Liver (tissue), 9 donors: ENCODE measurements around the gene GABBR2. TPM values are rescaled to one million over a fixed set of nuclear protein-coding genes. Genes with fewer than 3 reads are reported as not detected.

Experiments used
- DNase-seq: peaks from one replicate; pipeline ENCODE4 v3.0.0-alpha.2; 2017; ENCODE audit warnings: low spot score
- H3K27ac ChIP-seq, 2 donors: one replicate each; pipeline ENCODE4 v1.7.0; 2013; ENCODE audit warnings: inconsistent platforms in 2 of 2, low read length in 2 of 2, control low read depth in 1 of 2, low read depth in 1 of 2, mild to moderate bottlenecking in 1 of 2
- H3K27me3 ChIP-seq, 4 donors: one replicate each; pipeline versions ENCODE4 v1.6.1 to v1.7.0; 2013; ENCODE audit warnings: low read length in 3 of 4, inconsistent platforms in 1 of 4, mild to moderate bottlenecking in 1 of 4, moderate library complexity in 1 of 4; ENCODE audit not compliant: control insufficient read depth in 4 of 4, insufficient read depth in 4 of 4
- H3K36me3 ChIP-seq, 4 donors: one replicate each; pipeline versions ENCODE4 v1.6.1 to v1.7.0; 2013; ENCODE audit warnings: low read length in 3 of 4, mild to moderate bottlenecking in 3 of 4, low read depth in 1 of 4, moderate library complexity in 1 of 4; ENCODE audit not compliant: control insufficient read depth in 4 of 4, insufficient read depth in 3 of 4
- H3K4me1 ChIP-seq, 4 donors: one replicate each; pipeline versions ENCODE4 v1.6.1 to v1.7.0; 2013; ENCODE audit warnings: low read length in 3 of 4, mild to moderate bottlenecking in 3 of 4, moderate library complexity in 1 of 4; ENCODE audit not compliant: control insufficient read depth in 4 of 4, insufficient read depth in 4 of 4
- H3K4me3 ChIP-seq, 3 donors: one replicate each; pipeline versions ENCODE4 v1.6.1 to v1.7.0; 2013; ENCODE audit warnings: low read length in 3 of 3, control low read depth in 1 of 3, low read depth in 1 of 3, mild to moderate bottlenecking in 1 of 3
- H3K9ac ChIP-seq, 2 donors: one replicate each; pipeline ENCODE4 v1.7.0; 2013; ENCODE audit warnings: low read length in 2 of 2, mild to moderate bottlenecking in 2 of 2, moderate library complexity in 2 of 2, control low read depth in 1 of 2, low read depth in 1 of 2
- H3K9me3 ChIP-seq, 4 donors: one replicate each; pipeline versions ENCODE4 v1.6.1 to v1.7.0; 2013; ENCODE audit warnings: low read length in 3 of 4; ENCODE audit not compliant: control insufficient read depth in 4 of 4
- CTCF ChIP-seq: fragments of 150-350 bp; IDR thresholded peaks from 2 replicates; pipeline ENCODE4 v1.5.1; 2017; ENCODE audit warnings: improper control_type of control experiment, low read depth, low read length; ENCODE audit not compliant: missing input control
- EGR1 ChIP-seq, 2 donors: IDR thresholded peaks; 2 replicates each; pipeline ENCODE4 v1.6.1; 2016 to 2018; ENCODE audit warnings: antibody characterized with exemption in 2 of 2, low read depth in 2 of 2
- FOXA1 ChIP-seq: IDR thresholded peaks from 2 replicates; pipeline ENCODE4 v1.6.1; 2016; ENCODE audit warnings: antibody characterized with exemption
- FOXA2 ChIP-seq: IDR thresholded peaks from 2 replicates; pipeline ENCODE4 v1.6.1; 2016; ENCODE audit warnings: antibody characterized with exemption
- HNF4G ChIP-seq: IDR thresholded peaks from 2 replicates; pipeline ENCODE4 v1.6.1; 2016; ENCODE audit warnings: antibody characterized with exemption
- JUND ChIP-seq, 2 donors: IDR thresholded peaks; 2 replicates each; pipeline ENCODE4 v1.6.1; 2016; ENCODE audit warnings: antibody characterized with exemption in 2 of 2
- MAX ChIP-seq: IDR thresholded peaks from 2 replicates; pipeline ENCODE4 v1.6.1; 2016; ENCODE audit warnings: antibody characterized with exemption
- NR2F2 ChIP-seq: IDR thresholded peaks from 2 replicates; pipeline ENCODE4 v1.6.1; 2016; ENCODE audit warnings: antibody characterized with exemption
- RAD21 ChIP-seq, 2 donors: IDR thresholded peaks; 2 replicates each; pipeline ENCODE4 v1.6.1; 2016; ENCODE audit warnings: antibody characterized with exemption in 2 of 2, mild to moderate bottlenecking in 2 of 2
- REST ChIP-seq: IDR thresholded peaks from 2 replicates; pipeline ENCODE4 v1.6.1; 2016; ENCODE audit warnings: antibody characterized with exemption, mild to moderate bottlenecking
- RXRA ChIP-seq, 2 donors: IDR thresholded peaks; 2 replicates each; pipeline ENCODE4 v1.6.1; 2017 to 2018; ENCODE audit warnings: antibody characterized with exemption in 2 of 2, mild to moderate bottlenecking in 1 of 2
- SP1 ChIP-seq: IDR thresholded peaks from 2 replicates; pipeline ENCODE4 v1.6.1; 2018; ENCODE audit warnings: antibody characterized with exemption, mild to moderate bottlenecking
- TAF1 ChIP-seq: conservative IDR thresholded peaks from 2 replicates; pipeline ENCODE4 v1.6.1; 2016; ENCODE audit warnings: antibody characterized with exemption, mild to moderate bottlenecking
- ZBTB33 ChIP-seq: IDR thresholded peaks from 2 replicates; pipeline ENCODE4 v1.6.1; 2016; ENCODE audit warnings: antibody characterized with exemption
- WGBS: extraction: QIAGEN DNeasy Blood & Tissue Kit; methylation state at CpG from one replicate; pipeline ENCODE4 v1.1.7; 2013; 5-methylcytosine and 5-hydroxymethylcytosine counted together
- polyA plus RNA-seq, 2 donors: library from polyadenylated mRNA; stranded (reverse) in 1 of 2; unstranded in 1 of 2; fragments of 200-250 nt in 1 of 2; fragments of >200 nt in 1 of 2; fragmentation: Nextera tagmentation in 1 of 2; extraction: Ambion mirVana in 1 of 2; gene quantifications; one replicate each; pipeline versions ENCODE4 v1.2.1 to v1.2.3, GENCODE V29; 2013 to 2015
- total RNA-seq, 2 donors: library from RNA; depleted of rRNA; stranded (reverse); fragments of >200 nt; gene quantifications; one replicate each; pipeline ENCODE4 v1.2.3, GENCODE V29; 2014
- TF ChIP-seq, protein P1 (sequence below): IDR thresholded peaks from 2 replicates; pipeline ENCODE4 v1.6.1; 2016; ENCODE audit warnings: antibody characterized with exemption
- donor health status: healthy.
- donor health status: healthy.
- donor health status: healthy.
- donor health status: healthy.
- donor health status: healthy.

Gene GABBR2
- total and polyA plus RNA-seq, 4 donors, result 0.03 to 0.23 (median 0.08) TPM; not detected in 1

DNA sequence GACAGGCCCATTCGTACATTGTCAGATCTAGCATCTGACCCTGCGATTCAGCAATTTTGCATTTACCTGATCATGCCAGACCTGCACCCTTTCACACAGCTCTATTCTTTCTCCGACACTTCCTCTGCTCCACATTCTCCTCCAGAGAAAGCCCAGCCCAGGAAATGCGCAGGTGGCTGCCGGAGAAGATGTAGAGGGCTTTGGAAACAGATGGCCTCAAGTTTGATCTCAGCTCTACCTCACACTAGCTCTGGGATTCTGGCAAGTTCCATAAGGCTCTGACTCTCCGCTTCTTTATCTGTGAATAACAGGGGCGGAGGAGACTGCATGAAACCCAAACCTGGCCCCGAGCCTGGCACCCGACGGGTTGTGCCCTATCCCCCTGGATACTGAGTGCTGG, 61.5 kb downstream of the GABBR2 start:
- H3K4me3 ChIP-seq, result no peak overlapping the region
- H3K9me3 ChIP-seq, result no peaks in the 10 kb centered on the region
- no peak for DNase-seq
- H3K4me1 ChIP-seq, result no peaks in the 10 kb centered on the region
- no peak overlapping the region for H3K9ac ChIP-seq
- TF ChIP-seq REST (no peak), MAX (no peak)
- no peaks in the 10 kb centered on the region for H3K27me3 ChIP-seq
- 94% methylated on average over 10 of the region's 10 CpGs for WGBS
- no peaks in the 10 kb centered on the region for H3K36me3 ChIP-seq
- H3K27ac ChIP-seq, result no peak overlapping the region

DNA sequence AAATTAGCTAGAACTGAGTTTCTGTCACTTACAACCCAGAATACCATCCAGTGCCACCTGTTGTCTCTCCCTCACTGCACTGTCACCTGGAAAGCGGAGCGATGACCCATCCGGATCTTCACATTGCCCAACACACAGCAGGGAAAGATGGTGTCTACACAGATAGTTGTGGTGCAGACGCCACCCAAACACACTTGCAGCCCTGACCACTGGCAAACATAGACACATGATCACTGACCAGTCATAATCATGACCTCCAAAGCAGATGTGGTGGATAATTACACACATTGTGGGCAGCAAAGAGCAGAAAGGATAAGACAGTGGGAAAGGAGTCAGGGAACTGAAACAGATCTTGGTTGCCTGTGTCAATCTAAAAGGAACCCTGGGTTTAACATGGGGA, 64.7 kb downstream of the GABBR2 start:
- Histone ChIP-seq H3K9me3 (no peaks in the 10 kb centered on the region), H3K36me3 (no peaks in the 10 kb centered on the region), H3K9ac (no peak overlapping the region), H3K4me1 (no peaks in the 10 kb centered on the region), H3K4me3 (no peak overlapping the region), H3K27ac (no peak overlapping the region), H3K27me3 (no peaks in the 10 kb centered on the region)
- TF ChIP-seq RAD21 (IDR thresholded peaks at IDR 0.05) (no peak), SP1 (no peak), MAX (no peak), REST (no peak), JUND (IDR thresholded peaks at IDR 0.05) (no peak), TAF1 (no peak)
- 96% methylated on average over 4 of the region's 4 CpGs for WGBS
- no peak for DNase-seq

GRCh38 chr9:98642661-98643312, 65.9 kb downstream of the GABBR2 start:
- 80% methylated on average over 10 of the region's 10 CpGs for WGBS
- H3K4me3 ChIP-seq, result no peak overlapping the region
- H3K27ac ChIP-seq, result no peak overlapping the region
- no peaks in the 10 kb centered on the region for H3K36me3 ChIP-seq
- H3K9ac ChIP-seq, result no peak overlapping the region
- H3K4me1 ChIP-seq, result no peaks in the 10 kb centered on the region
- DNase-seq, result no peak
- H3K9me3 ChIP-seq, result no peaks in the 10 kb centered on the region
- H3K27me3 ChIP-seq, result no peaks in the 10 kb centered on the region
- TF ChIP-seq MAX, result no peak
- TF ChIP-seq ZBTB33, result no peak
- TF ChIP-seq FOXA1, result no peak
- TF ChIP-seq RAD21 (IDR thresholded peaks at IDR 0.05), result no peak
- no peak for TF ChIP-seq NR2F2
- TF ChIP-seq RXRA (IDR thresholded peaks at IDR 0.05), result no peak
- no peak for TF ChIP-seq SP1
- no peak for TF ChIP-seq EGR1 (IDR thresholded peaks at IDR 0.05; ENCODE audit: low read depth in 2 of 2)
- no peak for TF ChIP-seq TAF1
- TF ChIP-seq, protein P1, sequence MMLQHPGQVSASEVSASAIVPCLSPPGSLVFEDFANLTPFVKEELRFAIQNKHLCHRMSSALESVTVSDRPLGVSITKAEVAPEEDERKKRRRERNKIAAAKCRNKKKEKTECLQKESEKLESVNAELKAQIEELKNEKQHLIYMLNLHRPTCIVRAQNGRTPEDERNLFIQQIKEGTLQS, result no peak
- no peak for TF ChIP-seq CTCF
- no peak for TF ChIP-seq HNF4G
- no peak for TF ChIP-seq FOXA2
- no peak for TF ChIP-seq JUND (IDR thresholded peaks at IDR 0.05)
